ENCODE measurements around the gene ASCC3.

The ASCC3 gene

DNA sequence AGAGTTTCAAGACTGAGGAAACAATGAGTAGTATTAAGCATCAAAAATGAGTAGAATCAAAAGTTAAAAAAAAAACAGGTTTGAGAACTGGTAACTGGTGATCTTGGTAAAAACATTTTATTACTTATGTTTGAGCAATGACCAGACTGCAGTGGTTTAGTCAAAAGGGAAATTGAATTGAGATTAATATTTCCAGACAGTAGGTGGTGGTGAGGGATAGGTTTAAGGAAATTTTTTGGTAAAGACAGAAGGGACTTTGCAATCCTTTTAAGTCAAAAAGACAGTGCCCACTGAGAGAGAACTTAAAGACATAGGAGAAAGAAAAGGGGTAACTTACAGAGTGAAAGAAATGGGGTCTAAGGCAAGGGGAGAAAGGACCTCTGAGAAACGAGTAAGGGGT lies 156.9 kb downstream of the ASCC3 start:
- no peak for DNase-seq (ENCODE audit: low spot score)

DNA sequence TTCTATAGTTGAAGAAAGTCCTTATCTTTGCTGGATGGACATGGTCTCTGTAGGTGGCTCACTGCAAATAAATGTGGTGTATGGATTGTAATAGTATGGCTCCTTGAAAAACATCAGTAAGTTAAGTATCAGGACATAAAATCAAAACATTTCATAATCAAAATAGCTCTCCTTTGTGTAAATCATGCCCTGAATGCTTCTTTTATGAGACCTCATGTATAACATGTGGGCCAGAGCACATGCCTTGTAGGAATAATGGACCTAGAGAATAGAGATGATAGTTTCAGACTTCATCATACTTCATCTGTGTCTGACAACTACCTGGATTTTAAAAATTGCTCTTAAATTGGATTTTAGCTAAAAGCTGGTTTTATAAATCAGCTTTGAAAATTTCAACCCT lies 159.9 kb downstream of the ASCC3 start:
- no peak for DNase-seq (ENCODE audit: low spot score)

DNA sequence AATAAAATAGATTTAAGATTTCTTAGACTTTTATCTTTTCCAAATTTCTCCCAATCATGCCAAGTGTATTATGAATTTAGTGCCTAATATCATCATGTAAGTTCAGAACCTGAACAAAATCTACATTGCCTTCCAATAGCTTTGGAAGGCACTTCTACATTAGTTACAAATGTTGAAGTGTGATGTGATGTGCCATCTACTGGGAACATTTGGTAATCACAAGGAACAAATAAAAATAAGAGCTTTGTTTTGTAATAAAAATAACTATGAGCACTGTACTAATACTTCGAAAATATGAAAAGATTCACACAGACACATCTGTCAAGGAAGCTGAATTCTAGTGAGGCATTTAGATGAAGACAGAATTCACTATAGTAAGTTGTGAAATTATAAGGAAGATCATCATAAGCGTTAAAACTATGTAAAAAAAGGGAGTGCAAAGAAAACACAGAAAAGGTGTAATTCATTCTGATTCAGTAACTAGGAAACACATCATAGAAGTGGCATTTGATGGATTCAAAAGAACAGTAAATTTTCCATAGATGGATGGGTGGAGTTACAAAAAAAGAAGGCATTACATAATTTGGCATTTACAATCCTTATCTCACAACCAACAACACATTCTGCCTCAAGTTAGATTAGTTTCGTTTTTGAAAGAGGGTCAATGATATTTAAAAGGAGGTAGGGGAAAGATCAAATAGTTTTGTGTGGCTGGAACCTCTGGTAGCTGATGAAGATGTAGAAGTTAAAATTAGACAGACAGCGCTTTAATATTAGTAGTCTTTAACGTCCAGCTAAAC lies 161.0 kb downstream of the ASCC3 start:
- peak; percentile 45 for DNase-seq (ENCODE audit: low spot score)

DNA sequence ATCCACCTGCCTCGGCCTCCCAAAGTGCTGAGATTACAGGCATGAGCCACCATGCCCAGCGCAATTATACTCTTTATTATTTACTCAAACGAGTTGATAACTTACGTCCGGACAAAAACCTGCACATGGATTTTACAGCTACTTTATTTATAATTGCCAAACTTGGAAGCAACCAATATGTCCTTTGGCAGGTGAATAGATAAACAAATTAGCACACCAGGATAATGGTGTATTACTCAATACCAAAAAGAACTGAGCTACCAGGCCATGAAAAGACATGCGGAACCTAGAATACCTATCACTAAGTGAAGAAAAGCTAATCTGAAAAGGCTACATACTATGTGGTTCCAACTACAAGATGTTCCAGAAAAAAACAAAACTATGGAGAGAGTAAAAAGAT lies 168.1 kb downstream of the ASCC3 start:
- no peak for DNase-seq (ENCODE audit: low spot score)

DNA sequence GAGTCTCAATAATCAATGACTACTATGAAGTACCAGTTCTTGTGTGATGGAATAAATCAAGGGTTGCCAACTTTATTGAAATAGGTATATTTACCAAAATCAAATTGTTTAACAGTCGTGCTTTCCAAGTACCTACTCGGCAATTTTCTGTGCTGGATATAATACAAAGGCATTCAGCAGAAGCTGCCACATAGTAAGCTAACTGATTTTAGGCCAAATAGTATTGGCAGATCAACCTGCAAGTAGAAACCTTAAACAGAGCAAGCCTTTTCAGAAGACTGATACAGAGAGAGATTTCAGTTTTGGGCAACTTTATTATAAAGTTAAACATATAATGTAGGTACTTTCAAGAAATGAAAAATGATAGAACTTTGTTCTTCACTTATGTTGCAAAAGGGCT lies 174.6 kb downstream of the ASCC3 start:
- DNase-seq (ENCODE audit: low spot score): no peak

DNA sequence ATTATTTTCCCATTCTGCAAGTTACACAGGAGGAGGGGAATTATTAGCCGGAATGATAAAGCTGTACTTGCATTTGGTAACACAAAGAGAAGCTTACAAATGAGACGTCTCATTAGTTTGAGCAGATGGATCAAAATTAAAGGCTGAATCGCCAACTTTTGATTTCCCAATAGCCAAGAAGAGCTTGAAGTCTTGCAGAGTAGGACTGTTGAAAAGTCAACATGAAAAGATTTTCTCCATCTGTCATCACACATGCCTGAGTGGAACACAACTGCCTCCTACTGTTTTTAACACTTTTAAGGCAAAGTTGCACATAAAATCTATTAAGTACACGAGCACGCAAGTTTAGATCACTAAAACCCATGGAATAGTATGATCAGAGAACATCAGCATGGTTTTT lies 176.2 kb downstream of the ASCC3 start:
- DNase-seq (ENCODE audit: low spot score): peak; percentile 7

DNA sequence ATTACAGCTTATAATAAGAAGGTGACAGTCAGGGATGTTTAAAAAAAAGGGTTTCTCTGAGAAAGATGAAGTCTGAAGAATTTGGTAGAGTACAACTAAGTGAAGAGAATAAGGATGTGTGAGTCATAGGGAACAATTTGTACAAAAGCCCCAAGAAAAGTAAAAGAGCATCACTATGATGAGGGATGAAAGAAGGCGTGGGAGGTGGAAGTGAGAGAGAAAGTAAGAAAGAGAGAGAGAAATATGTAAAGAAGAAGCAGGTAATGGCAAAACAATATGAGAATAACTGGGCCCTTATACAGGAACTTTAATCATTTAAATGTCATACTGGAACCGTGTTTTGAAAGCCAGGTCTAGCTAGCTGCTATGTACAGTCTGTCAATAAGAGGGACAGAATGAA lies 179.4 kb downstream of the ASCC3 start:
- no peak for DNase-seq (ENCODE audit: low spot score)

DNA sequence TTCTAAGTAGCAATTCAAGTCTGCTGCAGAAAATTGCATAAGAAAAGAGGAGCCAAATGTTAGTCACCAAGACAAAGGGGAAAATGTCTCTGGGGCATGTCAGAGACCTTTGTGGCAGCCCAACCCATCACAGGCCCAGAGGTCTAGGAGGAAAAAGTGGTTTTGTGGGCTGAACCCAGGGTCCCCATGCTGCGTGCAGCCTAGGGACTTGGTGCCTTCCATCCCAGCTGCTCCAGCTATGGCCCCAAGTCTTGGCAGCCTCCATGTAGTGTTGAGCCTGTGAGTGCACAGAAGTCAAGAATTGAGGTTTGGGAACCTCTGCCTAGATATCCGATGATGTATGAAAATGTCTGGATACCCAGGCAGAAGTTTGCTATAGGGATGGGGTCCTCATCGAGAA lies 181.1 kb downstream of the ASCC3 start:
- no peak for DNase-seq (ENCODE audit: low spot score)

DNA sequence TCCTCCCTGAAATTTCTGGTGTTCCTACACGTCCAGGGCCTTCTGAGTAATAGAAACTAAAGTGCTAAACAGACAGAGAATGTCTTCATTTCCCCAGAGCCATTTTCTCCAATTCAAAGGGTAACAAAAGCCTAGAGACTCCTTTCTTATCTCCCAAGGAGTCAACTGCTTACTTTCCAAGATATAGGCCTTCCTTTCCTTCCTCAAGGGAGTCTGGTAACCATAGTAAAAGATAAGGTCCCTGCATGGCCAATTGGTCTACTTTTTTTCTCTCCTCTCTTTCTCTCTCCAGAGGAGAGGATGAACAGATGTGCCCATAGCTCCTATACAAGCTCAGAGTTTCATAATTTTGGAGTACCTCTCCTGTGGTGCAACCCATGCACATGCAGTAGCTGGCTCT lies 185.7 kb downstream of the ASCC3 start:
- no peak for DNase-seq (ENCODE audit: low spot score)

DNA sequence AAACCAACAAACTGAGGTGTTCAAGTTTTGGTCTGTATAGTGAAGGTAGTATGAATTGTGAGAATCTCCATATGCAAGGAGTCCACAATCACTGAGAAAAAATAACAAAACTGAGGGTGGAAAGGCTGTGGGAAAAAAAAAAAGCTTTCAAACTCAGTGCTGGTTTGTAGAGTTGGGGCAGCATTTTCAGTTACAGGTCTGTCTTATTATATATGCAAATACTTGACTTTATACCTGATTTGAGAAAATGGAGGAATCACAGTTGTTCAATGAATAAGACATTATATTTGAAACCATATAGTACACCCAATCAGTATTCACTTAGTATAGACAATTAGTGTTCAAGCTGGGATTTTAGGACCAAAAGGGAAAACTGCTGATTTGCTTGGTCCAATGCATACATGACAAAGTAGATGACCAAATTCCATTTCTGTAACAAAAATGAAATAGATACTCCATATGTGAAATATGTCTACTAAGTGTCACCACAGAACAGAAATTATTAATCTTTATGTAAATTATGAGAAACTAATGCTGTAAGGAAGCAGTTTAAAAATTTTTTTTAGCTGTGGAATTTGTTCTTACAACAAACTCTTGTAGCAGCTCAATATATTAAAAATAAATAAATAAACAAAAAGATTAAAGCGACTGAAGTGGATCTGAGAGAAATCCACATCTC lies 187.7 kb downstream of the ASCC3 start:
- DNase-seq (ENCODE audit: low spot score): no peak

DNA sequence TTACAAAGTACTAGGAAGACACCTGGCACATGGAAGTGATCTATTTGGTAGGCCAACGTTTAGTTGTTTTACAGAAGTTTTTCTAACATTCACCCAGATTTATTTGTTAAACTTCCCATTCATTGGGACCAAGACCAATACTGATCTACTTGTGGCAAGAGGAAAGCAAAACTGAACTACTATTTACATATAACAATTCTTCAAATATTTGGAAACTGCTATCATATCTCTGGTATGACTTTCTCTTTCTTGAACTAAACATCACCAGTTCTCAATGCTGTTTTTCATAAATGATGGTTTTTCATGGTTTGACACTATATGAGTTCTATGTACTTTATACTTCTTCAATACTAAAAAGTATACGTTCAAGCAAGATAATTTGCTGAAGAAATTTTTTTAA lies 189.2 kb downstream of the ASCC3 start:
- DNase-seq (ENCODE audit: low spot score): no peak

DNA sequence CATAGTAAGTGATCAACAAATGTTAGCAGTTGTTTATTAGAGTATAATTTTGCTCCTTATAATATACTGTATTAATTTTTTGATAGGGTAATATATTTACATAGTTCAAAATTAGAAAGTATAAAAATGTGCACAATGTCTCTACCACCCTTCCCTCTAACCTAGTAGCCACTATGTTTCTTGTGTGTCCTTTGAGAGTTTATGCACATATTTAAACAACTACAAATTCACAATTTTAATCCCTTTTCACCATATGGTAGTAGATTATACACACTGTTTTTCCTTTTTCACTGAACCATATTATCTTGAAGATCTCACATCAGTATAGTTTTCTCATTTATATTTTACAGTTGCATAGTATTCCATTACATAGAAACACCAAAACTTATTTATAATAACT lies 194.9 kb downstream of the ASCC3 start:
- DNase-seq (ENCODE audit: low spot score): no peak

DNA sequence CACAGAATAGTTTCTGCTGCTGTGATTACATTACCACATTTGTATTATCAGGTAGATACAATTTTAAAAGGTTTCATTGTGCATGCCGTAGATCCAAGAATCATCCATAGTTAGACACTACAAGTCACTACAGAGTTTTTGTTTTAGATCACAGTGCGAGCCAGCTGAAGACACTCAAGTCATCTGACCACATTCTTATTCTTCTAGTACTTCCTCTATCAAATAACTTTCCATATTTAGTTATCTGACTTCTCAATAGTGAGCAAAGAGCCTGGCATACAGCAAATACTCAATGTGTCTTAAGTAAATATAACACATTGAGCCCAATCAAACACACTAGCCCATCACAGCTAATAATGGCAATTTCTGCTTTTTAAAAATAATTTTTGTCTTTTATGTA lies 195.4 kb downstream of the ASCC3 start:
- DNase-seq (ENCODE audit: low spot score): no peak

DNA sequence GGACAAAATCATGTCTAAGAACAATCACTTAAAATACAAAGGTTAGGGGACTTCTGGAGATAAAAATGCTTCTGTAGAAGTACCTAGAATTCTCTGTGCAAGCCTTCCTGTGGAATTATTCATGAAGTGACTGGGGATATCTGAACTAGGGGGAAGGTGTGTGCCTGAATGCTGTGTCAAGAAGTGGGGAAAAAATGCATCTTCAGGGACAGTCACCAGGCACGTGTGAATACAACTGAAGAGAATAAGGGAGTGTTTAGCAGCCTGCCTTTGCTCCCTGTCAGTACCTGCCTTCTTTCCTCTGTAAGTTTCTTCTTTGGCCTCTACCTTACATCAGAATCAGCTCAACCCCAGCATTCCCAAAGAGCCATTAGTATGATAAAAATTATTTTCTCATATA lies 201.0 kb downstream of the ASCC3 start:
- no peak for DNase-seq (ENCODE audit: low spot score)

DNA sequence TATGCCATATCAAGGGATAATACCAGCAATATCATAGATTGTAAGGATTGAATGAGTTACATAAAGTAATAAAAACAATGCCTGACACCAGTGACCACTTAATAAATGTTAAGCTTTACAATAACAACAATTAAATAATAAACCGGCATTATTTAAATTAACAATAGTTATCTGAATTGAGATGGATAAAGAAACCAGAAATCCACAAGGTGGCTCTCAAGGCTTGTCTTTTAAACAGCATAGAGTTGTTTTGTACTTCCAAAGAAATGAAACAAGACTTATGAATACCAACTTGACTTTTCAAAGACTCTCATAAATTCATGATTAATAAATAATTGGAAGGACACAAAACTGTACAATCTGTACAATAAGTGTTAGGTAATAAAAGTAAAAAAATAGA lies 203.1 kb downstream of the ASCC3 start:
- no peak for DNase-seq (ENCODE audit: low spot score)

DNA sequence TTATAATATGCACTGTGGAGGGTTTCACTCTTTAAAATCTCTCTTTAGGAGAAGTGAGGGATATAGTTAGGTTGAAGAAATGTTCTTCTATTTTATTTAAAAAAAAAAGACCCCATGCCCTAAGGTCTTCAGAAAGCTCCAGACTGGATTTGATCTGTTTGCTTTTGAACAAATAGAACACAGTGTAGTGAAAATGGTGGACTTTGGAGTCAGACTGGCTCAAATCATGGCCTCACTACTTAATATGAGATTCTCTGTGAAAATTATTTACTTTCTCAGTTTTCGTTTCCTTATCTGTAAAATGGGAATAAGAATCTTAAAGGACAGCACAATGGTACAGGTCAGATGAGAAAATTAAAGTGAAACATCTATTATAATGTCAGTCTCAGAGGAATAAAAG lies 203.9 kb downstream of the ASCC3 start:
- no peak for DNase-seq (ENCODE audit: low spot score)

DNA sequence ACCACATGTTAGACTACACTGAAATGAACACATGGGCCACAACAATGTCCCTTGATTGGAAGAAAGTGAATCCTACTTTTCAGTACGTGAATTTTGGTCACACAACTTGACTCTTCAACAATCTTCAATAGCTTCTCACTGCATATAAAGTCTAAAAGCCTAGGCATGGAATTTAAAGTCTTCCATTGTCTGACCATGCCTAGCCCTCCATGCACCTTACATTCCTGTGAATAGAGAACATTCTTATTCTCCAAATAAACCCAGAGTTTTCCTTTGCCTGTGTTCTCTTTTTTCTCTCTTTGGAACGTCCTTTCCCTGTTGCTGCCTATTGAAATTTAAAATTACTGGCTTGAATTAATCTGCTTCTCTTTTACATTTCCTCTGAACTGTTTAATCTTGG lies 207.5 kb downstream of the ASCC3 start:
- DNase-seq (ENCODE audit: low spot score): no peak

DNA sequence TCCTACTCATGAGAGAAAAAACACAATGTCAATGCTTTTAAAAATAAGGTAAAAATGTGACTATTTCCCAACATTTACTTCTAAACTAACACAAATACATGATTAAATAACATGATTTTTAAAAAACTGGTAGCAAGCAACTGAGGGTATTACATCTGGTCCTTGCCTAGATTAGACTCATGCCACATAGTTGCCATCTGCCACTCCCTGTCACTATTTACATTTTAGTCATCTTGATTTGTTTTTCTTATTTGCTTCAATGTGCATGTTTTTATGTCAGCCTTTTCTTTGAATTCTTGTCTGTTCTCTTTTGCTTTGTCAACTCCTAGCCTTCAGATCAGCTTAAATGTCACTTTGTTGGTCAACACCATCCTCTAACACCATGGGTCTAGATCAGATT lies 209.4 kb downstream of the ASCC3 start:
- no peak for DNase-seq (ENCODE audit: low spot score)

DNA sequence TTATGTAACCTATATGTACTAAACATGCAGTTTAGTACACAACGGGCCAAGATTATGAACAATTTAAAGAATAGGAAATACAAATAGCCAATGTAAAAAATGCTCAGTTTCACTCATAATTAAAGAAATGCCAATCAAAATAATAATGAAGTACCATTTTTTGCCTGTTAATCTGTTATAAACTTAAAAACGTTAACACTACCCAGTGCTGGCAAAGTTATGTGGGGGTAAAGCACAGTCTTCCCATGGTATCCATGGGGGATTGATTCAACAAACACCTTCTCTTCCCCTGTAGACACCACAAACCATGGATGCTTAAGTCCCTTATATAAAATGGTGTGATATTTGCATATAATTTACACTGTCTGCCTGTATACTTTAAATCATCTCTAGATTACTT lies 211.1 kb downstream of the ASCC3 start:
- no peak for DNase-seq (ENCODE audit: low spot score)

DNA sequence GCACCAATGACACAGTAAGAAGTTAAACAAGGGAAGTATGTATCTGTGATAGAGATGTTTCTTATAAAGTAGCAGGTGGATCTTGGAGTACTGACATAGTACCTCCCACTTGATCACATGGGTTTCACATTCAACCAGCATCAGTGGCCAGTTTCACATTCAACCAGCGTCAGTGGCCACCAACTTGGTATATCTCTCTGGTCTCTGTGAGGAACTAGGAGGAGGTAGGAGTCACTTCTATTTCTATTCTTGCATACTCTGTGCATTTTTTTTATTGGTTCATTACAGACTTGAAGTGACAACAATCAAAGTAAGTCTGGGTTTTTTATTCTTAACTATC lies 216.1 kb downstream of the ASCC3 start:
- no peak for DNase-seq (ENCODE audit: low spot score)

DNA sequence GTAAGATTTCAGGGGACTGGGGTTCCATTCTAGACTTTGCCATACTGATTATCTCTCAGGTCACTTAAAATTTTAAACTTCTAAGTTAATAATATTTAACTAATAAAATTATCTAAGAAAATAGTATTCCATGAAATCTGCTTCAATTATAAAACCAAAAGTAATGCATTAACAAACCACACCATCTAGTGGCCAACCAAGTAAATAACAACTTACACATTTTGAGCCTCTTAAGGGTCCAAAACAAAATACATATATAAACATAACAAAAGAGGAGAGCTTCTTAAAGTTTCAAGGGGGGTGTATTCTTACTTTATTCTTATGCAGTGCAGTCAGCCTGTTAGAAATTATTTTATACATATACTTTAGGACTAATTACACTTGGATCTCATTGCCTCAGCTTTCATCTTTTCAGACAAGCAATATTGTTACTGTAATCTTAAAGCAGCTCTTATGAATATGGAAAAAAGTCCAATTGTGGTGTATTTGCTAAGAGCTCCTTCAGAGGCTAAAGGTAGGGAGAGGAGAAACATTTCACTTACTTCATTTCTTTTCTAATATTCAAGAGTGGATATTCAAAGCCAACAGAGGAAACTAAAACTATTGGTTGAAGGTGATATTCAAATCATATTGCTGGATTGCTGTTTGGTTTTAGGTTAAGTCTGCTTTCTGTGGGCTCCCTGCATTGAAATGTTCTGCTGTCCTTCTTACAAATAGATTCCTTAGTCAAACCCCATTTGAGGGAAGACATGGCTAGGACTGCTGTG lies 216.7 kb downstream of the ASCC3 start:
- peak; percentile 61 for DNase-seq (ENCODE audit: low spot score)

DNA sequence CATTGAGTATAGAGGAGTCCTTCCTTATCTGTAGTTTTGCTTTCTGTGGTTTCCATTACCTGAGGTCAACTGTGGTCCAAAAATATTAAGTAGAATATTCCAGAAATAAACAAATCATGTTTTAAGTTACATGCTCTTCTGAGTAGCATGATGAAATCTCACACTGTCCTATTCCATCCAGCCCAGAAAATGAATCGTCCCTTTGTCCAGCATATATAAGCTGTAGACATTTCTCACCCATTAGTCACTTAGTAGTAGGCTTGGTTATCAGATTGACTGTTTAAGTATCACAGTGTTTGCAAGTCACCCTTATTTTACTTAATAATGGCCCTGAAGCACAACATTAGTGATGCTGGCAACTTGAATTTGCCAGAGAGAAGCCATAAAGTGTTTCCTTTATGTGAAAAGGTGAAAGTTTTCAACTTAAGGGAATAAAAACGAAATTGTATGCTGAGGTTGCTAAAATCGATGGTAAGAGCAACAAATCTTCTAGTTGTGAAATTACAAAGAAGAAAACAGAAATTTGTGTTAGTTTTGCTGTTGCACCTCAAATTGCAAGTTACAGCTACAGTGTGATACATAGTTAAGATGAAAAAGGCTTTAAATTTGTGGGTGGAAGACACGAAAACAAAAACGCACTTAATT lies 217.8 kb downstream of the ASCC3 start:
- no peak for DNase-seq (ENCODE audit: low spot score)

DNA sequence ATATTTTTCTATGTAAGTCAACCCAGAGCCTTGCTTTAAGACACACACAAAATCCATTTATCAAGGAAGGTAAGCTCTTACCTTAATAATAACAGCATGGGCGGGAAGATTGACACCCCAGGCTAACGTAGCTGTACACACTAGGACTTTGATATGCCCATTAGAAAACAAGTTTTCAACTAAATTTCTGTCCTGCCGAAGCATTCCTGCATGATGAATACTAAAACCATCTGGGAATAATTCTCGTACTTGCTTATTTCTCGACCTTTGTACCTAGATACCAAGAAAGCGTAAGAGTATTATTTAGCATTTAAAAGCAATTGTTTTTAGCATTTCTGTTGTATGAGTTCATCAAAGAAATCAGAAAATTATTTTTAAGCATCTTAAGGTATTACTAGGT lies 218.9 kb downstream of the ASCC3 start:
- DNase-seq (ENCODE audit: low spot score): no peak
